ENCODE measurements around the gene ASPSCR1.

Gene ASPSCR1

GRCh38 chr17:82020572-82021106, 43.2 kb downstream of the ASPSCR1 start:
- in situ Hi-C loops (cut with HindIII; ENCODE audit: low pct_unique_long_range_greater_than_20kb, low sequenced_read_pairs): no loop called here
- no peak for DNase-seq (ENCODE audit: low read depth in 1 of 2, low spot score in 1 of 2)
- no peak for TF ChIP-seq JUND (IDR thresholded peaks at IDR 0.05; ENCODE audit: low read depth)

- peak; percentile 88 for DNase-seq (ENCODE audit: low read depth in 1 of 2, low spot score in 1 of 2)
- in situ Hi-C loops (cut with HindIII; ENCODE audit: low pct_unique_long_range_greater_than_20kb, low sequenced_read_pairs): no loop called here
- TF ChIP-seq JUND (IDR thresholded peaks at IDR 0.05; ENCODE audit: low read depth): no peak
Observed at GRCh38 chr17:82021107-82021899, 43.9 kb downstream of the ASPSCR1 start.

- TF ChIP-seq JUND (IDR thresholded peaks at IDR 0.05; ENCODE audit: low read depth): no peak
- in situ Hi-C loops (cut with HindIII; ENCODE audit: low pct_unique_long_range_greater_than_20kb, low sequenced_read_pairs): no loop called here
- no peak for DNase-seq (ENCODE audit: low read depth in 1 of 2, low spot score in 1 of 2)
Observed at GRCh38 chr17:82021900-82022309, 44.5 kb downstream of the ASPSCR1 start.

GRCh38 chr17:82022310-82022980, 45.0 kb downstream of the ASPSCR1 start, which contains the start of gene CENPX:
Gene CENPX (minus strand): TSS chr17:82022878. CDS start chr17:82022861, 17 bp downstream.
- in situ Hi-C loops (cut with HindIII; ENCODE audit: low pct_unique_long_range_greater_than_20kb, low sequenced_read_pairs): no loop called here
- no peak for TF ChIP-seq JUND (IDR thresholded peaks at IDR 0.05; ENCODE audit: low read depth)
- no peak for DNase-seq (ENCODE audit: low read depth in 1 of 2, low spot score in 1 of 2)

GRCh38 chr17:82022981-82023446, 45.6 kb downstream of the ASPSCR1 start, which contains the start of gene LRRC45:
Gene LRRC45 (plus strand): TSS chr17:82023305. CDS start chr17:82023644, 339 bp downstream.
- in situ Hi-C loops (cut with HindIII; ENCODE audit: low pct_unique_long_range_greater_than_20kb, low sequenced_read_pairs): no loop called here
- no peak for TF ChIP-seq JUND (IDR thresholded peaks at IDR 0.05; ENCODE audit: low read depth)
- DNase-seq (ENCODE audit: low read depth in 1 of 2, low spot score in 1 of 2): peak; percentile 99 to 100

GRCh38 chr17:82023447-82024241, 46.2 kb downstream of the ASPSCR1 start:
- in situ Hi-C loops (cut with HindIII; ENCODE audit: low pct_unique_long_range_greater_than_20kb, low sequenced_read_pairs): no loop called here
- DNase-seq (ENCODE audit: low read depth in 1 of 2, low spot score in 1 of 2): no peak

GRCh38 chr17:82024859-82025258, 47.4 kb downstream of the ASPSCR1 start:
- TF ChIP-seq JUND (IDR thresholded peaks at IDR 0.05; ENCODE audit: low read depth): no peak
- in situ Hi-C loops (cut with HindIII; ENCODE audit: low pct_unique_long_range_greater_than_20kb, low sequenced_read_pairs): no loop called here

More at GRCh38 chr17:82023447-82024241, 46.2 kb downstream of the ASPSCR1 start:
- no peak for TF ChIP-seq JUND (IDR thresholded peaks at IDR 0.05; ENCODE audit: low read depth)

GRCh38 chr17:82025401-82026107, 48.1 kb downstream of the ASPSCR1 start:
- in situ Hi-C loops (cut with HindIII; ENCODE audit: low pct_unique_long_range_greater_than_20kb, low sequenced_read_pairs): no loop called here
- no peak for TF ChIP-seq JUND (IDR thresholded peaks at IDR 0.05; ENCODE audit: low read depth)
- no peak for DNase-seq (ENCODE audit: low read depth in 1 of 2, low spot score in 1 of 2)

More at GRCh38 chr17:82024859-82025258, 47.4 kb downstream of the ASPSCR1 start:
- DNase-seq (ENCODE audit: low read depth in 1 of 2, low spot score in 1 of 2): no peak

GRCh38 chr17:82028246-82028645, 50.8 kb downstream of the ASPSCR1 start:
- no peak for TF ChIP-seq JUND (IDR thresholded peaks at IDR 0.05; ENCODE audit: low read depth)
- no peak for DNase-seq (ENCODE audit: low read depth in 1 of 2, low spot score in 1 of 2)
- in situ Hi-C loops (cut with HindIII; ENCODE audit: low pct_unique_long_range_greater_than_20kb, low sequenced_read_pairs): no loop called here

- in situ Hi-C loops (cut with HindIII; ENCODE audit: low pct_unique_long_range_greater_than_20kb, low sequenced_read_pairs): no loop called here
- DNase-seq (ENCODE audit: low read depth in 1 of 2, low spot score in 1 of 2): no peak
- no peak for TF ChIP-seq JUND (IDR thresholded peaks at IDR 0.05; ENCODE audit: low read depth)
Observed at GRCh38 chr17:82028966-82029365, 51.5 kb downstream of the ASPSCR1 start.

- no peak for TF ChIP-seq JUND (IDR thresholded peaks at IDR 0.05; ENCODE audit: low read depth)
- in situ Hi-C loops (cut with HindIII; ENCODE audit: low pct_unique_long_range_greater_than_20kb, low sequenced_read_pairs): no loop called here
- no peak for DNase-seq (ENCODE audit: low read depth in 1 of 2, low spot score in 1 of 2)
Observed at GRCh38 chr17:82029391-82029790, 52.0 kb downstream of the ASPSCR1 start.
